HG03469 (cell line): Measurements from ENCODE around the gene PRPF38B.
"Not testable (repeated sequence)": the region's sequence is repeated elsewhere in the genome, so short reads cannot be mapped to it uniquely, and the experiment has no call there.

ENCODE experiments used
- ATAC-seq: cut with Tn5 transposase; IDR thresholded peaks from one replicate; pipeline ENCODE4 v1.9.1; 2021; ENCODE audit warnings: mild to moderate bottlenecking, moderate library complexity, moderate number of reproducible peaks; ENCODE audit not compliant: unreplicated experiment

The PRPF38B gene

GRCh38 chr1:108691942-108692723, at the start of gene PRPF38B:
TSS of gene PRPF38B (plus strand) at chr1:108692310. CDS start at chr1:108692592, 282 bp downstream.
- ATAC-seq: peak; percentile 87

- no peak for ATAC-seq
These were observed 48.4 kb upstream of the PRPF38B start for GRCh38 chr1:108643492-108644335.

- ATAC-seq: no peak
These were observed 47.1 kb upstream of the PRPF38B start for GRCh38 chr1:108644984-108645383.

GRCh38 chr1:108645564-108646184, 46.4 kb upstream of the PRPF38B start:
- no peak for ATAC-seq

- no peak for ATAC-seq
These were observed 45.9 kb upstream of the PRPF38B start for GRCh38 chr1:108646265-108646647.

GRCh38 chr1:108646648-108647269, 45.4 kb upstream of the PRPF38B start:
- ATAC-seq: no peak

GRCh38 chr1:108653431-108654105, 38.5 kb upstream of the PRPF38B start:
- no peak for ATAC-seq

GRCh38 chr1:108657356-108658080, 34.6 kb upstream of the PRPF38B start:
- ATAC-seq: no peak

- peak; percentile 82 for ATAC-seq
These were observed 31.0 kb upstream of the PRPF38B start, which contains the start of gene HENMT1 for GRCh38 chr1:108661030-108661609. TSS of gene HENMT1 (minus strand) at chr1:108661093. CDS start at chr1:108659884, 1,209 bp downstream.

- no peak for ATAC-seq
These were observed 29.0 kb upstream of the PRPF38B start for GRCh38 chr1:108663074-108663473.

GRCh38 chr1:108664481-108664880, 27.6 kb upstream of the PRPF38B start:
- ATAC-seq: no peak

- no peak for ATAC-seq
These were observed 27.0 kb upstream of the PRPF38B start for GRCh38 chr1:108665067-108665466.

- no peak for ATAC-seq
These were observed 26.3 kb upstream of the PRPF38B start for GRCh38 chr1:108665771-108666170.

- ATAC-seq: not testable (repeated sequence)
These were observed 24.7 kb upstream of the PRPF38B start for GRCh38 chr1:108667422-108667821.

GRCh38 chr1:108668777-108669176, 23.3 kb upstream of the PRPF38B start:
- ATAC-seq: no peak

- no peak for ATAC-seq
These were observed 22.4 kb upstream of the PRPF38B start for GRCh38 chr1:108669679-108670078.

GRCh38 chr1:108670131-108670773, 21.9 kb upstream of the PRPF38B start:
- no peak for ATAC-seq

- no peak for ATAC-seq
These were observed 21.0 kb upstream of the PRPF38B start for GRCh38 chr1:108671143-108671542.

GRCh38 chr1:108678706-108679105, 13.4 kb upstream of the PRPF38B start:
- ATAC-seq: no peak
